Omental fat pad (tissue), 4 donors: ENCODE measurements around the gene ARHGAP29. TPM values are rescaled to one million over a fixed set of nuclear protein-coding genes. Genes with fewer than 3 reads are reported as not detected.

ENCODE experiments used
- ATAC-seq: fragments of 150-250 bp; one replicate; pipeline ENCODE4 v1.9.1; 2016; ENCODE audit warnings: mild to moderate bottlenecking, moderate library complexity; ENCODE audit not compliant: low FRiP score
- DNase-seq: peaks from one replicate; pipeline ENCODE4 v3.0.0-alpha.2; 2019; ENCODE audit warnings: low spot score
- CTCF ChIP-seq, 3 donors: fragments of 450-650 bp; IDR thresholded peaks; one replicate each; pipeline ENCODE4 v1.5.1; 2016 to 2017; ENCODE audit warnings: antibody characterized with exemption in 3 of 3, mild to moderate bottlenecking in 3 of 3, moderate library complexity in 2 of 3
- total RNA-seq, 4 donors: library from RNA; depleted of rRNA; stranded (reverse); fragments of >200 nt; gene quantifications; one replicate each; pipeline ENCODE4 v1.1.0, GENCODE V29; 2016

Gene ARHGAP29
- total RNA-seq, 4 donors from 2014 or later = 43.8 to 129 (median 77.1) TPM

GRCh38 chr1:94225845-94226244, 11.5 kb downstream of the ARHGAP29 start:
- no peak for ATAC-seq
- no peak for DNase-seq
- TF ChIP-seq CTCF (IDR thresholded peaks at IDR 0.05) = no peak

- ATAC-seq = no peak
- no peak for TF ChIP-seq CTCF (IDR thresholded peaks at IDR 0.05)
- no peak for DNase-seq
Measured at GRCh38 chr1:94218332-94218731, 19.1 kb downstream of the ARHGAP29 start.

- ATAC-seq = no peak
- no peak for TF ChIP-seq CTCF (IDR thresholded peaks at IDR 0.05)
- no peak for DNase-seq
Measured at GRCh38 chr1:94215955-94216354, 21.4 kb downstream of the ARHGAP29 start.

- ATAC-seq (no peak), DNase-seq (no peak)
- TF ChIP-seq CTCF (IDR thresholded peaks at IDR 0.05) = no peak
Measured at GRCh38 chr1:94209982-94210381, 27.4 kb downstream of the ARHGAP29 start.

GRCh38 chr1:94209425-94209824, 28.0 kb downstream of the ARHGAP29 start:
- no peak for DNase-seq
- no peak for TF ChIP-seq CTCF (IDR thresholded peaks at IDR 0.05)
- ATAC-seq = peak; percentile 77

- ATAC-seq (no peak), DNase-seq (no peak)
- TF ChIP-seq CTCF (IDR thresholded peaks at IDR 0.05) = no peak
Measured at GRCh38 chr1:94207695-94208094, 29.7 kb downstream of the ARHGAP29 start.

GRCh38 chr1:94205639-94206038, 31.7 kb downstream of the ARHGAP29 start:
- ATAC-seq (no peak), DNase-seq (no peak)
- TF ChIP-seq CTCF (IDR thresholded peaks at IDR 0.05) = no peak
